Peyer's patch (tissue), 4 donors: ENCODE results near the gene RAD51B.

Experiments
- POLR2A ChIP-seq, 2 donors: fragments of 450-650 bp; IDR thresholded peaks; one replicate each; pipeline ENCODE4 v1.5.1; 2017; ENCODE audit warnings: antibody characterized with exemption in 2 of 2, mild to moderate bottlenecking in 2 of 2, moderate library complexity in 2 of 2
- TF ChIP-seq, protein P1 (sequence below), 6 experiments: fragments of 450-650 bp in 4 of 6; fragments of 200-600 bp in 2 of 6; sonication (generic) in 1 of 6; IDR thresholded peaks; one replicate each; pipeline ENCODE4 v1.5.1; 2017 to 2019; ENCODE audit warnings: antibody characterized with exemption in 6 of 6, mild to moderate bottlenecking in 3 of 6, moderate library complexity in 1 of 6

DNA sequence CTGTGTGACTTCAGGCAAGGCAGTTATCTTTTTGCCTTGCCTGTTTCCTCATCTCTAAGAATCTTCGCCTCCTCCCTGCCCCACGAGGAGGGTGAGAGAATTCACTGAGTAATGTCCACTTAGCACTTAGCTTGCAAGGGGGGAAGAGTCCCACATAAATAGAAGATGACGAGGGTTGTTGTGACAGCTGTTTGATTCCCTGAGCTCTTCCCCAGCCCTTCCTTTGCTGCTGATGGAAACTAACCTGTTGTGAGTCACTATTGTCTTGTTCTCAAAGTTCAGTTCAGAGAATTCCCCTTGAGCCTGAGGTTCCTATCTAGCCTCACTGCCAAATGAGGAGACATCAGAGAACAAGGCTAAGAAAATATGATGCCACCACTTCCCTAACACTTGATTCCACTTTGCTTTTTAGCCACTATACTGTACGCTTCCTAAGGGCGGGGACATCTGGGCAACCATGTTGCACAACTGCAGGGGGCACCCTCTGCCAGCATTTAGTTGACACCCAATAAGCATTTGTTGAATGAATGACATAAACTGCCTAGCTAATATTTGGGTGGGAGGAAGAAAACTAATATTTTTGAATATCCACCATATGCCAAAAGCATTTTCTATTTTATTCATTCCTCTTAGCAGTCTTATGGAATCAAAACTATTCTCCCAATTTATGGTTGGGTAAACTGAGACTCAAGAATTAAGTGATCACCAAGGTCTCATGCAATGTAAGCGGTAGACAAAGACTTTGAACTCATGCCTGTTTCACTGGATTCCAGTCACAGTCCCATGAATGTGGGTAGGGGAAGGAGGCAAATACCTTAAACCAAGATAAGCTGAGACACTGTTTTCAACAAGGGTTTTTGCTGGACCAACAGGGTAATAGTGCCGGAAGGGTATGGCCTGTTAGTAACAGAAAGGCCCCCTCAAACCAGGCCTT is 895.7 kb downstream of the RAD51B start:
- no peak for TF ChIP-seq POLR2A (IDR thresholded peaks at IDR 0.05)
- TF ChIP-seq, protein P1, sequence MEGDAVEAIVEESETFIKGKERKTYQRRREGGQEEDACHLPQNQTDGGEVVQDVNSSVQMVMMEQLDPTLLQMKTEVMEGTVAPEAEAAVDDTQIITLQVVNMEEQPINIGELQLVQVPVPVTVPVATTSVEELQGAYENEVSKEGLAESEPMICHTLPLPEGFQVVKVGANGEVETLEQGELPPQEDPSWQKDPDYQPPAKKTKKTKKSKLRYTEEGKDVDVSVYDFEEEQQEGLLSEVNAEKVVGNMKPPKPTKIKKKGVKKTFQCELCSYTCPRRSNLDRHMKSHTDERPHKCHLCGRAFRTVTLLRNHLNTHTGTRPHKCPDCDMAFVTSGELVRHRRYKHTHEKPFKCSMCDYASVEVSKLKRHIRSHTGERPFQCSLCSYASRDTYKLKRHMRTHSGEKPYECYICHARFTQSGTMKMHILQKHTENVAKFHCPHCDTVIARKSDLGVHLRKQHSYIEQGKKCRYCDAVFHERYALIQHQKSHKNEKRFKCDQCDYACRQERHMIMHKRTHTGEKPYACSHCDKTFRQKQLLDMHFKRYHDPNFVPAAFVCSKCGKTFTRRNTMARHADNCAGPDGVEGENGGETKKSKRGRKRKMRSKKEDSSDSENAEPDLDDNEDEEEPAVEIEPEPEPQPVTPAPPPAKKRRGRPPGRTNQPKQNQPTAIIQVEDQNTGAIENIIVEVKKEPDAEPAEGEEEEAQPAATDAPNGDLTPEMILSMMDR (IDR thresholded peaks at IDR 0.05) = no peak
